HG03097 (cell line): ENCODE measurements around the gene AP2M1.
"Not testable (repeated sequence)": the region's sequence is repeated elsewhere in the genome, so short reads cannot be mapped to it uniquely, and the experiment has no call there.

Experiments used
- ATAC-seq: cut with Tn5 transposase; IDR thresholded peaks from one replicate; pipeline ENCODE4 v1.9.1; 2021; ENCODE audit not compliant: unreplicated experiment, low FRiP score

The AP2M1 gene

GRCh38 chr3:184174646-184175492, at the start of gene AP2M1:
Gene AP2M1 (plus strand): TSS chr3:184174855. CDS start chr3:184176994, 2,139 bp downstream.
- peak; percentile 93 for ATAC-seq

- ATAC-seq = no peak
Measured at GRCh38 chr3:184126006-184126405, 48.6 kb upstream of the AP2M1 start.

DNA sequence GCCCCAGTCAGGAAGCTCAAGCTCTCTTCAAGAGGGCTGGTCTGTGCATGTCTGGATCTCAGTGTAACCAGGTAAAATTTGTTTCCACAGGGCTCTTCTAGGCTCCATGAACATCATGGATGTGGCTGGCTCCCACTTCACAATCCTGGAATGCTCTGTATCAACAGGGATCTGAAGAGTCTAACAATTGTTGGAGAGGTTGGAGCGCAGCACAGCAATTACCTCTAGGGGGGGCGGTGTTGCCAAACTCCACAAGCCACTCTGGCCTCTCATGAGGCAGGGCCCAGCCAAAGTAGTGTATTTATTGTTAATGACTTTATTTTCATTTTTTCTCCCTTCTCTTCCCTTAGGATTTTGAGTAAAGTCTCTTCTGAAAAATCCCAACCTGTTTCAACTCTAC, 45.6 kb upstream of the AP2M1 start:
- ATAC-seq = no peak

- ATAC-seq = no peak
Measured at GRCh38 chr3:184132945-184133344, 41.7 kb upstream of the AP2M1 start.

- ATAC-seq = no peak
Measured at GRCh38 chr3:184133840-184134745, 40.6 kb upstream of the AP2M1 start.

DNA sequence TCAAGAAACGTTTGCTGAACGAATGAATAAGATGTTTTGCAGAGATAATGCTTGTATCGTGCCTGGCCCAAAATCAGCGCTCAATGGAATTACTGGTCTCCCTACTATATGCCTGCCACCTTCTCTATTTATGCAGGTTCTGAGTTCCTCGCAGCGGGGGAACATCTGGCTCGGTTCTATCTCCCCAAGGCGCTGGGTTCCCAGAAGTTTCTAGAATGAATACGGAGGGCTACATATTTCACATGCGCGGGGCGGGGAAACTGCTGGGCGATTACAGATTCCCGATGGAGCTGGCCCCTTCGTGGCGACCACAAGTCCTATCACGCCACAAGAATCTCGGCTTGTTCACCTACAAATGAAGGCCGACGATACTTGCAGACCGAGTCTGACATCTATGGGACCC, 39.9 kb upstream of the AP2M1 start:
- ATAC-seq = peak; percentile 9

GRCh38 chr3:184135149-184135910, 39.3 kb upstream of the AP2M1 start, which contains the start of gene EIF2B5:
Gene EIF2B5 (plus strand): TSS chr3:184135358. CDS start chr3:184135386, 28 bp downstream.
- peak; percentile 81 for ATAC-seq

DNA sequence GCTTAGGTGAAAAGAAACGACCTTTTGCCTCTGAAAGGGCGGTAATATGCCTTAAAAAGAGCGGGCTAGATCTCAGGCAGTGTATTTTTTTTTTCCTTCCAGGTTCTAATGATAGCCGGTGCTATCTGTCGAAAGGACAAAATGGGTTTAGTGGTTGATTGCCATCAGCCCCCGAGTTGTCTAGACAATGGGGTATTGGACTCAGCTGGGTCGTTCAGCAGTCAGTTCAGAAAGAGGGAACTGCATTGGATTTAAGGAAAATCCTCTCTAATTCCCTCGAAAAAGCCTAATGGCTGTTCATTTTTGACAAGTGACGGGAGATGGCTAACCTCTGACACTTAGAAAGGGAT, 38.8 kb upstream of the AP2M1 start:
- no peak for ATAC-seq

- no peak for ATAC-seq
Measured at GRCh38 chr3:184140436-184140835, 34.2 kb upstream of the AP2M1 start.

GRCh38 chr3:184142199-184142598, 32.5 kb upstream of the AP2M1 start:
- ATAC-seq = no peak

- ATAC-seq = no peak
Measured at GRCh38 chr3:184143327-184143726, 31.3 kb upstream of the AP2M1 start.

GRCh38 chr3:184144505-184144904, 30.1 kb upstream of the AP2M1 start:
- no peak for ATAC-seq

- ATAC-seq = no peak
Measured at GRCh38 chr3:184145111-184145524, 29.5 kb upstream of the AP2M1 start.

- ATAC-seq = no peak
Measured at GRCh38 chr3:184145751-184146270, 28.8 kb upstream of the AP2M1 start.

- no peak for ATAC-seq
Measured at GRCh38 chr3:184148076-184148475, 26.6 kb upstream of the AP2M1 start.

DNA sequence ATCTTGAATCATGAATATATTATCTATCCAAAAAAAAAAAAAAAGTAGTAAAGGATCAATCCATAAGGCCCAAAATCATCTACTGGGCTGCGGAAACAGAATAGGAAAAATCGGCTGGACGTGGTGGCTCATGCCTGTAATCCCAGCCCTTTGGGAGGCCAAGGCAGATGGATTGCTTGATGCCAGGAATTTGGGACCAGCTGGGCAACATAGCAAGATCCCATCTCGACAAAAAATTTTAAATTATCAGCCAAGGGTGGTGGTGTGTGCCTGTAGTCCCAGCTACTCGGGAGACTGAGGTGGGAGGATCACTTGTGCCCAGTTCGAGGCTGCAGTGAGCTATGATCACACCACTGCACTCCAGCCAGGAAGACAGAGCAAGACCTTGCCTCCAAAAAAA, 25.5 kb upstream of the AP2M1 start:
- no peak for ATAC-seq

DNA sequence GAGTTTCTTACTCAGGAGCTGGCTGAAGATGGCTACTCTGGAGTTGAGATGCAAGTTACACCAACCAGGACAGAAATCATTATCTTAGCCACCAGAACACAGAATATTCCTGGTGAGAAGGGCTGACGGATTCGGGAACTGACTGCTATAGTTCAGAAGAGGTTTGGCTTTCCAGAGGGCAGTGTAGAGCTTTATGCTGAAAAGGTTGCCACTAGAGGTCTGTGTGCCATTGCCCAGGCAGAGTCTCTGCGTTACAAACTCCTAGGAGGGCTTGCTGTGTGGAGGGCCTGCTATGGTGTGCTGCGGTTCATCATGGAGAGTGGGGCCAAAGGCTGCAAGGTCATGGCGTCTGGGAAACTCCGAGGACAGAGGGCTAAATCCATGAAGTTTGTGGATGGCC, 24.9 kb upstream of the AP2M1 start:
- ATAC-seq = not testable (repeated sequence)

DNA sequence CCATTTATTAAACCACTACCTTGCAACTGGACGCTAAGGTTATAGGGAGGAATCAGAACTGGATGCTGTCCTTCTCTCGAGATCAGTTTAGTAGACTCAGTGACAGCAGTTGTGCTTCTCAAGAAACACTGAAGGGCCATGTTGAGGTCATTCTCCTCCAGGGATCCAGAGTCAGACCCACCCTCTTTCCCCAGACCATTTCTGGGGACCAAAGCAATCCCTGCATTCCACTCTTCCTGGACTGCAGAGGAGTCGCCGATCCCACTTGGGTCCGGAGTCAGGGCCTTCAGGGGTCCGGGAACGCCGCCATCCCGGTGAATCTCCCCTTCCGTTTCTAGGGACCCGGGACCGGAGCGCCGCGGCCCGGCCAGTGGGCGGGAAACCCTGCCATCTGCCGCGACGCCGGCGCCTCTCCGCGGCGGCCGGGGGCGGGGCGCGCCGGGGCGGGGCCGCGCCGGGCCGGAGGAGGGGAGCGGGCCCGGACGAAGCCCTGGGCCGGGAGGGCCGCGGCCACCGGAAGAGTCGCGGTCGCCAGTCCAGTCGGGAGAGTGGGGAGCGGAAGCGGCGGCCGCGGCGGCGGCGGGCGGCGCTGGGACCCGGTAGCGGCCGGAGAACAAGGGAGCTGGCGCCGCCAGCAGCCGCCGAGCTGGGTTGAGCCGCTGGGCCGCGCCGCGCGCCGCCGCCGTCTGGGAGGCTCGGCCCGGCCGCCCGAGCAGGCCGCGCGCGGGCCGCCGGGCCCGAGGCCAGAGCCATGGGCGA, 19.6 kb upstream of the AP2M1 start, which contains the start of gene DVL3:
DVL3 (plus strand) TSS at position 493 of the 759 bp plus-strand sequence; CDS start at position 752, 259 bp downstream.
- peak; percentile 76 for ATAC-seq

GRCh38 chr3:184155644-184156521, 18.8 kb upstream of the AP2M1 start:
- ATAC-seq = peak; percentile 9
